ELR (cell line): ENCODE measurements around the gene INO80.

Experiments used
- DNase-seq: peaks from one replicate; pipeline ENCODE4 v3.0.0-alpha.2; 2015; ENCODE audit warnings: low read depth

The INO80 gene

GRCh38 chr15:41043276-41043951 is 72.7 kb downstream of the INO80 start:
- DNase-seq = no peak

GRCh38 chr15:41042851-41043250 is 73.2 kb downstream of the INO80 start:
- DNase-seq = no peak

- DNase-seq = no peak
These were observed 77.0 kb downstream of the INO80 start for GRCh38 chr15:41039121-41039520.

- DNase-seq = no peak
These were observed 84.1 kb downstream of the INO80 start for GRCh38 chr15:41032079-41032328.

GRCh38 chr15:41031232-41032078 is 84.6 kb downstream of the INO80 start:
- DNase-seq = no peak

- no peak for DNase-seq
These were observed 87.2 kb downstream of the INO80 start for GRCh38 chr15:41028853-41029252.

GRCh38 chr15:41025393-41025792 is 90.7 kb downstream of the INO80 start:
- DNase-seq = no peak

GRCh38 chr15:41024885-41025284 is 91.2 kb downstream of the INO80 start:
- DNase-seq = no peak

- DNase-seq = peak; percentile 36
These were observed 91.9 kb downstream of the INO80 start for GRCh38 chr15:41024131-41024530.

- DNase-seq = peak; percentile 71
These were observed 93.5 kb downstream of the INO80 start for GRCh38 chr15:41022487-41023090.

GRCh38 chr15:41020829-41021228 is 95.3 kb downstream of the INO80 start:
- DNase-seq = no peak

- DNase-seq = no peak
These were observed 95.8 kb downstream of the INO80 start for GRCh38 chr15:41020311-41020710.

GRCh38 chr15:41019174-41019573 is 96.9 kb downstream of the INO80 start:
- no peak for DNase-seq

- peak; percentile 34 for DNase-seq
These were observed 97.5 kb downstream of the INO80 start for GRCh38 chr15:41018534-41018933.

- no peak for DNase-seq
These were observed 98.9 kb downstream of the INO80 start for GRCh38 chr15:41017066-41017735.

- DNase-seq = peak; percentile 40
These were observed 102.2 kb downstream of the INO80 start for GRCh38 chr15:41013691-41014414.

- DNase-seq = peak; percentile 22
These were observed 104.8 kb downstream of the INO80 start for GRCh38 chr15:41011055-41011815.

GRCh38 chr15:41010345-41010744 is 105.7 kb downstream of the INO80 start:
- no peak for DNase-seq

- no peak for DNase-seq
These were observed 109.6 kb downstream of the INO80 start for GRCh38 chr15:41006479-41006878.

- no peak for DNase-seq
These were observed 111.6 kb downstream of the INO80 start for GRCh38 chr15:41004490-41004889.

- DNase-seq = peak; percentile 40
These were observed 114.4 kb downstream of the INO80 start for GRCh38 chr15:41001524-41002214.
